Endodermal cell (in vitro differentiated cells): Measurements from ENCODE around the gene C10orf62. TPM values are rescaled to one million over a fixed set of nuclear protein-coding genes. Genes with fewer than 3 reads are reported as not detected.
"Not testable (repeated sequence)": the region's sequence is repeated elsewhere in the genome, so short reads cannot be mapped to it uniquely, and the experiment has no call there.

ENCODE experiments used
- DNase-seq: peaks from one replicate; pipeline ENCODE4 v3.0.0-alpha.2; 2017
- H3K27ac ChIP-seq: 2 replicates; pipeline ENCODE4 v1.5.1; 2013; ENCODE audit warnings: mild to moderate bottlenecking, low read depth, low read length, moderate library complexity
- H3K27me3 ChIP-seq: 2 replicates; pipeline ENCODE4 v1.6.1; 2013; ENCODE audit warnings: mild to moderate bottlenecking, low read length, moderate library complexity; ENCODE audit not compliant: insufficient read depth, control insufficient read depth, poor library complexity, severe bottlenecking
- H3K36me3 ChIP-seq: 2 replicates; pipeline ENCODE4 v1.7.0; 2013; ENCODE audit warnings: mild to moderate bottlenecking, low read length, moderate library complexity; ENCODE audit not compliant: control insufficient read depth, insufficient read depth
- H3K4me1 ChIP-seq: one replicate; pipeline ENCODE4 v1.7.0; 2013; ENCODE audit warnings: low read length; ENCODE audit not compliant: control insufficient read depth, insufficient read depth
- H3K4me3 ChIP-seq: 2 replicates; pipeline ENCODE4 v1.5.1; 2013; ENCODE audit warnings: mild to moderate bottlenecking, low read length, moderate library complexity
- H3K9ac ChIP-seq: 2 replicates; pipeline ENCODE4 v1.6.1; 2013; ENCODE audit warnings: mild to moderate bottlenecking, low read length, moderate library complexity; ENCODE audit not compliant: poor library complexity, severe bottlenecking; ENCODE audit errors: extremely low read depth
- H3K9me3 ChIP-seq: 2 replicates; pipeline ENCODE4 v1.6.1; 2013; ENCODE audit warnings: mild to moderate bottlenecking, low read length, moderate library complexity; ENCODE audit not compliant: control insufficient read depth
- H3K27ac Mint-ChIP-seq: 2 replicates; pipeline ENCODE4 v1.8.0; 2020; ENCODE audit warnings: mixed read lengths
- H3K27me3 Mint-ChIP-seq: 2 replicates; pipeline ENCODE4 v1.8.0; 2021; ENCODE audit warnings: mild to moderate bottlenecking, mixed read lengths; ENCODE audit not compliant: insufficient read depth
- H3K36me3 Mint-ChIP-seq: 2 replicates; pipeline ENCODE4 v1.8.0; 2020; ENCODE audit warnings: low read depth, mixed read lengths
- H3K4me1 Mint-ChIP-seq: 2 replicates; pipeline ENCODE4 v1.8.0; 2020; ENCODE audit warnings: mixed read lengths
- H3K4me3 Mint-ChIP-seq: 2 replicates; pipeline ENCODE4 v1.8.0; 2020; ENCODE audit warnings: mild to moderate bottlenecking, moderate library complexity, mixed read lengths
- H3K9me3 Mint-ChIP-seq: 2 replicates; pipeline ENCODE4 v1.8.0; 2020; ENCODE audit warnings: mild to moderate bottlenecking, mixed read lengths
- WGBS, 2 experiments: methylation state at CpG; one replicate each; pipeline versions ENCODE4 v1.1.5 to v1.1.7; 2013; ENCODE audit warnings: missing lambda C conversion rate in 2 of 2, mixed read lengths in 1 of 2; ENCODE audit not compliant: insufficient coverage in 1 of 2, insufficient read length in 1 of 2; 5-methylcytosine and 5-hydroxymethylcytosine counted together
- total RNA-seq, 2 donors: library from RNA; stranded (reverse); fragmentation: NEBNext Ultra II Directional in 1 of 2; extraction: Animal tissue kit (Norgen Biotek cat#: 25700) in 1 of 2; gene quantifications; 2 replicates in 1 of 2; 3 replicates in 1 of 2; pipeline ENCODE4 v1.2.1, GENCODE V29; 2021
- TF ChIP-seq, protein P1 (sequence below): fragments of 200-600 bp; sonication (generic); conservative IDR thresholded peaks from 2 replicates; pipeline ENCODE4 v1.5.0; 2021; ENCODE audit warnings: antibody characterized with exemption, mild to moderate bottlenecking

The C10orf62 gene
- total RNA-seq, 2 donors from 2014 or later = not detected

DNA sequence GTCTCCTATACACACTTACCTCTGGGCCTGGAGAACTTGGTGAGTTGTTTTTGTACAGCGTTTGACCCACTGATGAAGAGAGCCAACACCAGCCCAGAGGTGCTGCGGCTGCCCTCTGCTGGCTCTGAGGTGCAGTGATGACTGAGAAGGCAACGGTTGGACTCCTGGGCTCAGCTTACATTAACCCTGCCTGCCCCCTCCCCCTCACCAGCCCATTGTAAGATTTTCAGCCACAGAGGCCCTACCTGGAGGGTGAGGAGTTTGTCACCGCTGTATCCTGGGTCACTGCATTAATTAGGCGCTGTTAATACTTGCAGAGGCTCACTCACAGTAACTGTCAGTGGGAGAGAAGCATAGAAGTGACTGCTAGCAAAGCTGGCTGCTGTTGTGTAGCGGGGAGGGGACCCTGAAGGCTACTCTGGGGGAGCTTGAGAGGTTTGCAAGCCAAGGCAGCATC, 35.9 kb upstream of the C10orf62 start:
- TF ChIP-seq, protein P1, sequence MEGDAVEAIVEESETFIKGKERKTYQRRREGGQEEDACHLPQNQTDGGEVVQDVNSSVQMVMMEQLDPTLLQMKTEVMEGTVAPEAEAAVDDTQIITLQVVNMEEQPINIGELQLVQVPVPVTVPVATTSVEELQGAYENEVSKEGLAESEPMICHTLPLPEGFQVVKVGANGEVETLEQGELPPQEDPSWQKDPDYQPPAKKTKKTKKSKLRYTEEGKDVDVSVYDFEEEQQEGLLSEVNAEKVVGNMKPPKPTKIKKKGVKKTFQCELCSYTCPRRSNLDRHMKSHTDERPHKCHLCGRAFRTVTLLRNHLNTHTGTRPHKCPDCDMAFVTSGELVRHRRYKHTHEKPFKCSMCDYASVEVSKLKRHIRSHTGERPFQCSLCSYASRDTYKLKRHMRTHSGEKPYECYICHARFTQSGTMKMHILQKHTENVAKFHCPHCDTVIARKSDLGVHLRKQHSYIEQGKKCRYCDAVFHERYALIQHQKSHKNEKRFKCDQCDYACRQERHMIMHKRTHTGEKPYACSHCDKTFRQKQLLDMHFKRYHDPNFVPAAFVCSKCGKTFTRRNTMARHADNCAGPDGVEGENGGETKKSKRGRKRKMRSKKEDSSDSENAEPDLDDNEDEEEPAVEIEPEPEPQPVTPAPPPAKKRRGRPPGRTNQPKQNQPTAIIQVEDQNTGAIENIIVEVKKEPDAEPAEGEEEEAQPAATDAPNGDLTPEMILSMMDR = peak; percentile 91
- Mint-ChIP-seq H3K9me3 (peaks cover 12% of the 10 kb centered on the region), H3K4me1 (peaks cover 20% of the 10 kb centered on the region), H3K27me3 (no peaks in the 10 kb centered on the region), H3K27ac (peak overlapping the region; percentile 81), H3K36me3 (peaks cover 6% of the 10 kb centered on the region), H3K4me3 (no peak overlapping the region)
- WGBS, 2 experiments = 16 to 50% methylated on average over 2 to 6 of the region's 6 CpGs
- Histone ChIP-seq H3K4me1 (peaks cover 5% of the 10 kb centered on the region), H3K27me3 (no peaks in the 10 kb centered on the region), H3K9ac (no peak overlapping the region), H3K36me3 (no peaks in the 10 kb centered on the region), H3K4me3 (no peak overlapping the region), H3K9me3 (peaks cover 11% of the 10 kb centered on the region), H3K27ac (no peak overlapping the region)
- DNase-seq = peak; percentile 96

DNA sequence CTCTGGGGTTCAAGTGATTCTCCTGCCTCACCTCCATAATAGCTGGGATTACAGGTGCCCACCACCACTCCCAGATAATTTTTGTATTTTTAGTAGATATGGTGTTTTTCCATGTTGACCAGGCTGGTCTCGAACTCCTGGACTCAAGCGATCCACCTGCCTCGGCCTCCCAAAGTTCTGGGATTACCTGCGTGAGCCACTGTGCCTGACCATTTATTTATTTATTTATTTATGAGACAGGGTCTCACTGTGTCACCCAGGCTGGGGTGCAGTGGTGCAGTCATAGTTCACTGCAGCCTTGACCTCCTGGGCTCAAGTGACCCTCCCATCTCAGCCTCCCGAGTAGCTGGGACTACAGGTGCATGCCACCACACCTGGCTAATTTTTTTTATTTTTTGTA, 35.2 kb upstream of the C10orf62 start:
- H3K9ac ChIP-seq, H3K4me3 Mint-ChIP-seq, H3K4me3 ChIP-seq, H3K36me3 ChIP-seq, H3K27ac Mint-ChIP-seq, H3K4me1 ChIP-seq, H3K27me3 ChIP-seq, H3K36me3 Mint-ChIP-seq, H3K27me3 Mint-ChIP-seq, DNase-seq, H3K27ac ChIP-seq: not testable (repeated sequence)
- H3K9me3 Mint-ChIP-seq = peaks cover 12% of the 10 kb centered on the region
- H3K4me1 Mint-ChIP-seq = peaks cover 20% of the 10 kb centered on the region
- WGBS, 2 experiments = 97% methylated on average over 5 of the region's 5 CpGs; no CpG with 5 or more reads in 1 of the 2 experiments
- H3K9me3 ChIP-seq = peaks cover 11% of the 10 kb centered on the region

DNA sequence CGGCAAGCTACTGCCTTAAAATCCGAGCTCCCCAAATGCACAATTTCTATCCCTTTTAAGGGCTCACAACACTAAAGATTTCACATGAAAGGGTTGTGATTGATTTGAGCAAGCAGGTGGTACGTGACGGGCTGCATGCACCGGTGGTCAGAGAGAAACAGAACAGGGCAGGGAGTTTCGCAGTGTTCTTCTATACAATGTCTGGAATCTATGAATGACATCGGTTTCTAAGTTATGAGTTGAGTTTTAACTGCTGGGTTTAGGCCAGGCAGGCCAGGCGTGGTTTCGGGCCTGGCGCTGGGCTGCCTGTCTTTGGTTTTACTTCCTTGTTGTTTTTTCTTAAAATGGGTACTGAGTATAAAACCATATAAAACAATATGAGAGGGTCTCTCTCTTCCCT, 34.0 kb upstream of the C10orf62 start:
- H3K4me3 ChIP-seq, H3K9ac ChIP-seq, DNase-seq, H3K4me1 ChIP-seq, H3K27ac Mint-ChIP-seq, H3K27me3 Mint-ChIP-seq, H3K27ac ChIP-seq, H3K36me3 ChIP-seq, H3K36me3 Mint-ChIP-seq, H3K27me3 ChIP-seq, H3K4me3 Mint-ChIP-seq: not testable (repeated sequence)
- H3K9me3 ChIP-seq = peaks cover 11% of the 10 kb centered on the region
- WGBS, 2 experiments = 100% methylated on average over 1 to 6 of the region's 10 CpGs
- Mint-ChIP-seq H3K9me3 (peaks cover 18% of the 10 kb centered on the region), H3K4me1 (peaks cover 10% of the 10 kb centered on the region)

DNA sequence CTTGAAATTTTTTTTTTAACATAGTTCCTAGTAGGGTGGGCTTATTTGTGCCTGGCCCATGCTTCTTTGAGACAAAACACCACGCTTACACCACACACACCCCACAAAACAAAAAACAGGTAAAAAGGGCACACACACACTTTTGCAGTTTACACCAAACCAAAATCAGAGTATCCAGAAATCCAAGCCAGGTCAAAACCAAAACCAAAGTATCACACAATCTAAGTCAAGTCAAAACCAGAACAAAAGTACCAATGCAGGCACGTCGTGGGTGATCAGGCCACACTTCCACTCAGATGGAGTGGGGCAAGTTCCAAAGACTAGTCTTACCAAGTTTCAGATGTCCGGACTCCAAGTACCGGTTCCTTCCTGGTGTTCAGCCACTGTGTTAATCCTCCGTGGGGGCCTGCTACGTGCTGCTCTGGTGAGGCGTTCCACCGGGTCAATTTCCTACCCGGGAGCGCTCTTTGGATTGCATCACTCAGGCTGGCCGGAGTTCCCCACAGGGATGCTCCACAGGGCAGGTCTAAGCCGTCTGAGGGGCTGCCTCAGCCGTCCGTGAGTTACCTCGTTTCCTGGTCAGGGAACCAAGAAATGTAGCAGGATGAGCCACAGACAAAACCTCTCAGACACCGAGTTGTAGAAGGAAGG, 28.7 kb upstream of the C10orf62 start:
- not testable (repeated sequence) for H3K27me3 ChIP-seq, H3K27ac ChIP-seq, H3K9me3 ChIP-seq, H3K9ac ChIP-seq, H3K36me3 ChIP-seq, H3K27ac Mint-ChIP-seq, H3K4me1 ChIP-seq, H3K4me3 Mint-ChIP-seq, DNase-seq, H3K27me3 Mint-ChIP-seq, H3K4me3 ChIP-seq
- H3K9me3 Mint-ChIP-seq = peaks cover 37% of the 10 kb centered on the region
- H3K4me1 Mint-ChIP-seq = peaks cover 13% of the 10 kb centered on the region
- H3K36me3 Mint-ChIP-seq = peaks cover 19% of the 10 kb centered on the region
- WGBS, 2 experiments = 94 to 95% methylated on average over 16 to 17 of the region's 17 CpGs

DNA sequence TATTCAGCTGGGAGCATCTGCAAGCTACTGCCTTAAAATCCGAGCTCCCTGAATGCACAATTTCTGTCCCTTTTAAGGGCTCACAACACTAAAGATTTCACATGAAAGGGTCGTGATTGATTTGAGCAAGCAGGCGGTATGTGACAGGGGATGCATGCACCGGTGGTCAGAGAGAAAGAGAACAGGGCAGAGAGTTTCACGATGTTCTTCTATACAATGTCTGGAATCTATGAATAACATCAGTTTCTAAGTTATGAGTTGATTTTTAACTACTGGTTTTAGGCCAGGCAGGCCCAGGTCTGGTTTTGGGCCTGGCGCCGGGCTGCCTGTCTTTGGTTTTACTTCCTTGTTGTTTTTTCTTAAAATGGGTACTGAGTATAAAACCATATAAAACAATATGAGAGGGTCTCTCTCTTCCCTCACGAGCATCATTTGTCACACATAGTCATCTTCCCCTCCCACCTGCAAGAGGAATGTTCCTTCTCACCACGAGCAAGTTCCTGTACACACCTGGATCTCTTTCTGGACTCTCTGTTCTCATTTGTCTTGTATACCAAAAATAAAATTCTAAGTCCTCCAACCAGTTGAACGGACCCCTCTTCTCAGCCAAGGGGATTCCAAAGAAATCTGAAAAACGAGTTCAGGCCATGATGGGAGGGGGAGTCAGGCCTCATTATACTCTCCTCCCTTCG, 28.0 kb upstream of the C10orf62 start:
- H3K9ac ChIP-seq, H3K4me3 Mint-ChIP-seq, H3K27me3 ChIP-seq, H3K9me3 ChIP-seq, H3K27ac Mint-ChIP-seq, H3K36me3 ChIP-seq, H3K4me1 ChIP-seq, H3K4me3 ChIP-seq, H3K27ac ChIP-seq, H3K27me3 Mint-ChIP-seq, DNase-seq: not testable (repeated sequence)
- WGBS, 2 experiments = 94 to 95% methylated on average over 7 to 10 of the region's 12 CpGs
- Mint-ChIP-seq H3K4me1 (peaks cover 19% of the 10 kb centered on the region), H3K9me3 (peaks cover 36% of the 10 kb centered on the region), H3K36me3 (peaks cover 19% of the 10 kb centered on the region)

DNA sequence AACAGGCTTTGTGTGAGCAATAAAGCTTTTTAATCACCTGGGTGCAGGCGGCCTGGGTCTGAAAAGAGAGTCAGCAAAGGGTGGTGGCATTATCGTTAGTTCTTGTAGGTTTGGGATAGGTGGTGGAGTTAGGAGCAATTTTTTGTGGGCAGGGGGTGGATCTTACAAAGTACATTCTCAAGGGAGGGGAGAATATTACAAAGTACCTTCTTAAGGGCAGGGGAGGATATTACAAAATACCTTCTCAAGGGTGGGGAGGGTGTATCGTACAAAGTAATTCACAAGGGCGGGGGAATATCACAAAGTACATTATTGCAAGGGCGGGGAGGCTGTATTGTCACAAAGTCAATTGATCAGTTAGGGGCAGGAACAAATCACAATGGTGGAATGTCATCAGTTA, 27.2 kb upstream of the C10orf62 start:
- H3K4me3 Mint-ChIP-seq, H3K9me3 ChIP-seq, H3K9ac ChIP-seq, H3K4me3 ChIP-seq, H3K27me3 Mint-ChIP-seq, H3K36me3 ChIP-seq, H3K27ac Mint-ChIP-seq, H3K4me1 ChIP-seq, DNase-seq, H3K27me3 ChIP-seq, H3K27ac ChIP-seq: not testable (repeated sequence)
- peaks cover 36% of the 10 kb centered on the region for H3K9me3 Mint-ChIP-seq
- peaks cover 19% of the 10 kb centered on the region for H3K36me3 Mint-ChIP-seq
- H3K4me1 Mint-ChIP-seq = peaks cover 22% of the 10 kb centered on the region
- 90 to 96% methylated on average over 3 to 5 of the region's 5 CpGs for WGBS, 2 experiments
